ENCODE data around the gene TIMM17A.

The TIMM17A gene

DNA sequence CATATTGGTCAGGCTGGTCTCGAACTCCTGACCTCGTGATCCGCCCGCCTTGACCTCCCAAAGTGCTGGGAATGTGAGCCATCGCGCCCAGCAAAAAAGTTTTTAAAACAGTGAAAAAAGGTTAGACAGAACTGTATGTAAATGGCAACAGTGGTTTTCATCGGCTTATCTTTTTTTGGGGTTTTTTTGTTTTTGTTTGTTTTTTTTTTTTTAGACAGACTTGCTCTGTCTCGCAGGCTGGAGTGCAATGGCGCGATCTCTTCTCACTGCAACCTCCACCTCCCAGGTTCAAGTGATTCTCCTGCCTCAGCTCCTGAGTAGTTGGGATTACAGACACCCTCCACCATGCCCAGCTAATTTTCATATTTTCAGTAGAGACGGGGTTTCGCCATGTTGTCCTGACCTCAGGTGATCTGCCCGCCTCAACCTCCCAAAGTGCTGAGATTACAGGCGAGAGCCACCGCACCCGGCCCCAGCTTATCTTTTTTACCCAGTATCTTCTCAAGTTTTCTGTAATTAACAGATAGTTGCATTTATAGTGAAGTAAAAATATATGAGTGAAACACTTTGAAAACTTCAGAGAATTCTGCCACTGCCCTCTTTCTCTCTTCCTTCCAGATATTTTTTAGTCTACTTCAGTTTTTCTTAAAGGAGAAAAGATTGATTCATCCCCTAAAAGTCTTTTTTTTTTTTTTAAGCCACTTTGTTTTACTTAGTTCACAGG, 13.1 kb downstream of the TIMM17A start:
- no peaks in the 10 kb centered on the region for H3K27me3 ChIP-seq (ENCODE audit: control insufficient read depth, insufficient read depth, low read length)
- H3K4me3 ChIP-seq (ENCODE audit: low read depth, low read length), result no peak overlapping the region
- no peak overlapping the region for H3K4me2 ChIP-seq (ENCODE audit: low read length)
- no peaks in the 10 kb centered on the region for H3K4me1 ChIP-seq
- H2AFZ ChIP-seq, result no peak overlapping the region
- no peaks in the 10 kb centered on the region for H3K9me3 ChIP-seq (ENCODE audit: control insufficient read depth, low read length)
- no peaks in the 10 kb centered on the region for H3K79me2 ChIP-seq
- no peak for TF ChIP-seq CTCF (IDR thresholded peaks at IDR 0.05)
- no peak overlapping the region for H3K27ac ChIP-seq
- no peaks in the 10 kb centered on the region for H3K36me3 ChIP-seq (ENCODE audit: control insufficient read depth, insufficient read depth, low read length)
- H3K9ac ChIP-seq, result no peak overlapping the region

DNA sequence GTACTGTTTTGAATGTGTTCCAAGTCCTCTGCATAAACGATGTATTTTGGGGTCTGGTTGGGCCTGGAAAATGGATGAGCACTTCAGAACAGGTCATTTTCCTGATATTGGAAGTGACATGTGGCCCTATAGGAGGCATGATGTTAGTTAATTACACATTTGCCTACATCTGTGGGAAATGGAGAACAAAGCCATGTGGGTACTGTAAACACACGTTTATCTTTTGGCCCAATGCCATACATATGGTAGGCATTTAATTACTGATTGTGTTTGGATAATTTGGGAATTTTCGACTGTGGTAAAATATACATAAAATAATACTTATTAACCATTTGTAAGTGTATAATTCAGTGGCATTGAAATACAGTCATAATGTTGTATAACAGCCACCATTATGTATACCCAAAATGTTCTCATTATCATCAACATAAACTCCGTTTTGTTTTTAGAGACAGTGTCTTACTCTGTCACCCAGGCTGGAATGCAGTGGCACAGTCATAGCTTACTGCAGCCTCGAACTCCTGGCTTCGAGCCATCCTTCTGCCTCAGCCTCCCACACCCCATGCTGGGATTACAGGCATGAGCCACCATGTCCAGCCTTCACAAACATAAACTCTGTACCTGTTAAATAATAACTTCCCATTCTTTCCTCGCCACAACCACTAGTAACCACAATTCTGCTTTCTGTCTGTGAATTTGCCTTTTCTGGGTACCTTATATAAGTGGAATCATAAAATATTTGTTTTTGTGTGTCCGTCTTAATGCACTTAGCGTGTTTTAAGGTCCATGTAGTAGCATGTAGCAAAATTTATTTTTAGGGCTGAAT, 15.2 kb downstream of the TIMM17A start:
- H3K27me3 ChIP-seq (ENCODE audit: control insufficient read depth, insufficient read depth, low read length), result no peaks in the 10 kb centered on the region
- no peak overlapping the region for H3K9ac ChIP-seq
- H3K36me3 ChIP-seq (ENCODE audit: control insufficient read depth, insufficient read depth, low read length), result no peaks in the 10 kb centered on the region
- no peak overlapping the region for H3K4me2 ChIP-seq (ENCODE audit: low read length)
- no peak overlapping the region for H2AFZ ChIP-seq
- no peaks in the 10 kb centered on the region for H3K9me3 ChIP-seq (ENCODE audit: control insufficient read depth, low read length)
- no peak for TF ChIP-seq CTCF (IDR thresholded peaks at IDR 0.05)
- no peak overlapping the region for H3K4me3 ChIP-seq (ENCODE audit: low read depth, low read length)
- no peaks in the 10 kb centered on the region for H3K79me2 ChIP-seq
- H3K27ac ChIP-seq, result no peak overlapping the region
- no peaks in the 10 kb centered on the region for H3K4me1 ChIP-seq

DNA sequence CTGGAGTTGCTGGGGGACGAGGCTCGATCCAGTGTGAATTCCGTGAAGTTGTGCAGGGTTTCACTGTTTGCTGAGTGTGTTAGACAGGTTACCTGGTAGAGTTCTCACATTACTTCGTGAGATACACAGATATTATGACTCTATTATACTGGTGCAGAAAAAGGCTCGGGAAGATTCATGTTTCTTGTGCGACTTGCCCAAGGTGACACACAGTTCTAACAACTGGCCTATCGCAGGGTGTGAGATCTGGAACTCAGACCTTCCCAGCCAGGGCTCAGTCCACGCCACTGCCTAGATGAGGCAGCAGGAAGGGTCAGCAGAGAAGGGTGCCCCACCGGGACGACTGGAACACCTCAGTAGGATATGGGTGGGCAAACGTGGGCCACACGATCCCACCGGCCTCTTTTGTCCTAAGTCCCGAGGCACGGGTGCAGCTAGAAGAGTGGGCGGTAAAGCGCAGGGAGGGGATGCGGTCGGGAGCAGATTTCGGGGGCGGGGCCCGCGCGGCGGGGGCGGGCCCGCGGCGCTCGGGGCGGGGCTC, 26.8 kb downstream of the TIMM17A start:
- no peaks in the 10 kb centered on the region for H3K36me3 ChIP-seq (ENCODE audit: control insufficient read depth, insufficient read depth, low read length)
- H3K9ac ChIP-seq, result no peak overlapping the region
- H3K4me2 ChIP-seq (ENCODE audit: low read length), result peak overlapping the region; percentile 84
- no peaks in the 10 kb centered on the region for H3K4me1 ChIP-seq
- H3K4me3 ChIP-seq (ENCODE audit: low read depth, low read length), result peak overlapping the region; percentile 52
- no peak overlapping the region for H3K27ac ChIP-seq
- no peak for TF ChIP-seq CTCF (IDR thresholded peaks at IDR 0.05)
- H2AFZ ChIP-seq, result peak overlapping the region; percentile 82
- H3K27me3 ChIP-seq (ENCODE audit: control insufficient read depth, insufficient read depth, low read length), result no peaks in the 10 kb centered on the region
- H3K79me2 ChIP-seq, result no peaks in the 10 kb centered on the region
- H3K9me3 ChIP-seq (ENCODE audit: control insufficient read depth, low read length), result no peaks in the 10 kb centered on the region

DNA sequence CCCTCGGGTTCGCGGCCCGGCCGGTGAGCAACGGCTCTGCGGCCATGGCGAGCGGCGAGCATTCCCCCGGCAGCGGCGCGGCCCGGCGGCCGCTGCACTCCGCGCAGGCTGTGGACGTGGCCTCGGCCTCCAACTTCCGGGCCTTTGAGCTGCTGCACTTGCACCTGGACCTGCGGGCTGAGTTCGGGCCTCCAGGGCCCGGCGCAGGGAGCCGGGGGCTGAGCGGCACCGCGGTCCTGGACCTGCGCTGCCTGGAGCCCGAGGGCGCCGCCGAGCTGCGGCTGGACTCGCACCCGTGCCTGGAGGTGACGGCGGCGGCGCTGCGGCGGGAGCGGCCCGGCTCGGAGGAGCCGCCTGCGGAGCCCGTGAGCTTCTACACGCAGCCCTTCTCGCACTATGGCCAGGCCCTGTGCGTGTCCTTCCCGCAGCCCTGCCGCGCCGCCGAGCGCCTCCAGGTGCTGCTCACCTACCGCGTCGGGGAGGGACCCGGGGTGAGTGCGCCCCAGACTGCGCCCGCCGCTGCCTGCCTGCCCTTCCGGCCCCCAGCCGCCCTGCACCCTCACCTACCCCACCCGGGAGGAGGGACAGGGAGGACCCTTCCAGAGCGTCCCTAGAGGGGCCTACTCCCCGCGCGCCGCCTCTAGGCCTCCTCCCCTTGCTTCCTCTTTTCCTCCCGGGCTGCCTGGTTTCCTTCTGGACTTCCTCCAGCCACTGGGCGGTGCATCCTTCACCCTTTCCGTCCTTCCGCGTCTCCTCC, 27.5 kb downstream of the TIMM17A start, which contains the start of gene RNPEP:
Gene RNPEP (plus strand): TSS at position 26 of the 757 bp plus-strand sequence. CDS start 19 bp downstream, at position 45.
- TF ChIP-seq CTCF (IDR thresholded peaks at IDR 0.05), result no peak
- Histone ChIP-seq H3K27ac (peak within 1 kb of the TSS; percentile 62), H3K4me3 (ENCODE audit: low read depth, low read length) (peak within 1 kb of the TSS; percentile 63), H3K4me2 (ENCODE audit: low read length) (peak within 1 kb of the TSS; percentile 85), H2AFZ (peak within 1 kb of the TSS; percentile 82), H3K79me2 (no peaks in the 10 kb centered on the region), H3K27me3 (ENCODE audit: control insufficient read depth, insufficient read depth, low read length) (no peaks in the 10 kb centered on the region), H3K4me1 (no peaks in the 10 kb centered on the region), H3K36me3 (ENCODE audit: control insufficient read depth, insufficient read depth, low read length) (no peaks in the 10 kb centered on the region), H3K9ac (peak within 1 kb of the TSS; percentile 19), H3K9me3 (ENCODE audit: control insufficient read depth, low read length) (no peaks in the 10 kb centered on the region)
